Lung (tissue), 12 donors: ENCODE data around the gene ALKBH2. TPM values are rescaled to one million over a fixed set of nuclear protein-coding genes. Genes with fewer than 3 reads are reported as not detected.

Source experiments
- ATAC-seq: fragments of 200-7000 bp; cut with Tn5 transposase; one replicate; pipeline ENCODE4 v1.9.1; 2020; ENCODE audit warnings: moderate number of reproducible peaks; ENCODE audit not compliant: insufficient read depth, low FRiP score
- DNase-seq, 3 donors: peaks; one replicate each; pipeline ENCODE4 v3.0.0-alpha.2; 2013 to 2017
- H3K27ac ChIP-seq, 2 donors: one replicate each; pipeline ENCODE4 v1.5.1; 2013; ENCODE audit warnings: mild to moderate bottlenecking in 2 of 2, moderate library complexity in 2 of 2, control low read depth in 1 of 2, inconsistent platforms in 1 of 2, low read depth in 1 of 2, low read length in 1 of 2
- H3K27me3 ChIP-seq, 3 donors: one replicate each; pipeline ENCODE4 v1.5.1; 2013; ENCODE audit warnings: low read length in 2 of 3; ENCODE audit not compliant: control insufficient read depth in 3 of 3, insufficient read depth in 3 of 3
- H3K36me3 ChIP-seq, 4 donors: one replicate each; pipeline ENCODE4 v1.5.1; 2013; ENCODE audit warnings: low read length in 4 of 4, mild to moderate bottlenecking in 1 of 4, moderate library complexity in 1 of 4; ENCODE audit not compliant: control insufficient read depth in 4 of 4, insufficient read depth in 4 of 4
- H3K4me1 ChIP-seq, 5 donors: one replicate each; pipeline ENCODE4 v1.5.1; 2013; ENCODE audit warnings: low read length in 5 of 5, mild to moderate bottlenecking in 2 of 5, moderate library complexity in 1 of 5; ENCODE audit not compliant: control insufficient read depth in 5 of 5, insufficient read depth in 5 of 5
- H3K4me3 ChIP-seq: one replicate; pipeline ENCODE4 v1.5.1; 2013; ENCODE audit warnings: mild to moderate bottlenecking, control low read depth, moderate library complexity
- H3K9ac ChIP-seq, 2 donors: one replicate each; pipeline ENCODE4 v1.5.1; 2013; ENCODE audit warnings: low read length in 2 of 2, control low read depth in 1 of 2; ENCODE audit not compliant: insufficient read depth in 1 of 2
- H3K9me3 ChIP-seq, 4 donors: one replicate each; pipeline ENCODE4 v1.5.1; 2013; ENCODE audit warnings: low read length in 3 of 4, mild to moderate bottlenecking in 1 of 4, moderate library complexity in 1 of 4; ENCODE audit not compliant: control insufficient read depth in 4 of 4, insufficient read depth in 3 of 4
- CTCF ChIP-seq: IDR thresholded peaks from 2 replicates; pipeline ENCODE4 v1.5.1; 2012; ENCODE audit warnings: mild to moderate bottlenecking; ENCODE audit errors: control extremely low read depth, extremely low read depth
- WGBS, 2 donors: extraction: QIAGEN DNeasy Blood & Tissue Kit; methylation state at CpG; one replicate each; pipeline ENCODE4 v1.1.7; 2013; 5-methylcytosine and 5-hydroxymethylcytosine counted together
- polyA plus RNA-seq, 2 donors: library from polyadenylated mRNA; stranded (reverse); fragments of 200-250 nt; gene quantifications; one replicate each; pipeline ENCODE4 v1.2.1, GENCODE V29; 2013
- total RNA-seq, 2 donors: library from RNA; depleted of rRNA in 1 of 2; stranded (reverse); fragments of >200 nt in 1 of 2; gene quantifications; one replicate each; pipeline ENCODE4 v1.2.1, GENCODE V29; 2014 to 2021
- donor health status: control.
- donor health status: control.
- donor health status: Bipolar disorder and iron deficiency.
- donor health status: healthy.
- donor health status: DM: yes; HTN: yes; CAD: no.

The ALKBH2 gene
- total and polyA plus RNA-seq, 4 donors = 10.7 to 42.5 (median 19.1) TPM

- no peaks in the 10 kb centered on the region for H3K4me1 ChIP-seq
- no peaks in the 10 kb centered on the region for H3K27me3 ChIP-seq
- no peak for TF ChIP-seq CTCF
- no peak for ATAC-seq
- peaks cover 25 to 53% (median 42%) of the 10 kb centered on the region in 4 donors for H3K36me3 ChIP-seq
- no peak overlapping the region for H3K27ac ChIP-seq
- H3K9ac ChIP-seq = no peak overlapping the region
- DNase-seq = no peak
- no peak overlapping the region for H3K4me3 ChIP-seq
- H3K9me3 ChIP-seq = peaks cover 0 to 2% (median 0%) of the 10 kb centered on the region in 4 donors
- 92 to 97% methylated on average over 2 of the region's 2 CpGs for WGBS, 2 donors
Observed at GRCh38 chr12:109084425-109084824, 8.8 kb downstream of the ALKBH2 start.

- DNase-seq = no peak
- 94 to 96% methylated on average over 14 of the region's 14 CpGs for WGBS, 2 donors
Observed at GRCh38 chr12:109082751-109083150, 10.5 kb downstream of the ALKBH2 start.

GRCh38 chr12:109074866-109075265 lies 18.4 kb downstream of the ALKBH2 start:
- H3K4me3 ChIP-seq = no peak overlapping the region
- no peak for TF ChIP-seq CTCF
- no peak for DNase-seq
- no peak overlapping the region for H3K27ac ChIP-seq
- no peak overlapping the region for H3K9ac ChIP-seq
- peaks cover 0 to 6% (median 0%) of the 10 kb centered on the region in 4 donors for H3K9me3 ChIP-seq
- peaks cover 17 to 55% (median 41%) of the 10 kb centered on the region in 4 donors for H3K36me3 ChIP-seq
- no peak for ATAC-seq
- H3K27me3 ChIP-seq = no peaks in the 10 kb centered on the region
- H3K4me1 ChIP-seq = no peaks in the 10 kb centered on the region

More at GRCh38 chr12:109082751-109083150, 10.5 kb downstream of the ALKBH2 start:
- Histone ChIP-seq H3K36me3 (peaks cover 23 to 53% (median 41%) of the 10 kb centered on the region in 4 donors), H3K4me1 (no peaks in the 10 kb centered on the region), H3K27me3 (no peaks in the 10 kb centered on the region), H3K27ac (no peak overlapping the region), H3K9ac (no peak overlapping the region), H3K9me3 (peaks cover 0 to 2% (median under 1%) of the 10 kb centered on the region in 4 donors), H3K4me3 (no peak overlapping the region)
- no peak for ATAC-seq
- TF ChIP-seq CTCF = no peak
